KOPT-K1 (cell line): ENCODE data around the gene TNFRSF11A.

Experiments
- H3K27ac ChIP-seq: fragments of 200-600 bp; sonication (generic); 2 replicates; pipeline ENCODE4 v1.5.1; 2016; ENCODE audit warnings: antibody characterized with exemption, mild to moderate bottlenecking, low read depth, low read length; ENCODE audit not compliant: poor library complexity, severe bottlenecking
- H3K36me3 ChIP-seq: fragments of 200-600 bp; sonication (generic); 2 replicates; pipeline ENCODE4 v1.5.1; 2017; ENCODE audit warnings: antibody characterized with exemption, mild to moderate bottlenecking, low read length, moderate library complexity; ENCODE audit not compliant: insufficient read depth
- H3K9me3 ChIP-seq: fragments of 200-600 bp; sonication (generic); 2 replicates; pipeline ENCODE4 v1.5.1; 2017; ENCODE audit warnings: antibody characterized with exemption, low read length, mild to moderate bottlenecking; ENCODE audit not compliant: insufficient read depth, poor library complexity, severe bottlenecking

Gene TNFRSF11A

DNA sequence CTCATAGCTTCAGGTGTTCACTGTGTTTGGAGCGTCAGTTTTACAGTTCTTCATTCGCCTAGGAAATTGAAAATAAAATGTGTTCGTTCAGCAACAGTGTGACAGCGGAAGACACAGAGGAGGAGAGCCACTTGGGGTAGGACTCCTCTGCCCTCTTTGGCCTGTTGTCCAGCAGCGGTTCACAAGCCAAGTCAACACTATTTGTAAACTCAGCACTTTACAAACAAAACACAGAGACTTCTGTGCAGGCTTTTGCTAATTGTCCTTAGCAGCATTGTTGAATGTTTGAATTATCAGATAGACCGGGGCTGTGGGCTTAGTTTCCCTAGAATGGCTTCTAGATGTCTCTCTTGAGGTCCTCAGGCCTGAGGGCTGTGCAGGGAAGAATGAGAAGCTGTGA, 73.2 kb downstream of the TNFRSF11A start:
- Histone ChIP-seq H3K9me3 (no peaks in the 10 kb centered on the region), H3K27ac (no peak overlapping the region), H3K36me3 (no peaks in the 10 kb centered on the region)

GRCh38 chr18:62399276-62399675, 74.2 kb downstream of the TNFRSF11A start:
- Histone ChIP-seq H3K36me3 (no peaks in the 10 kb centered on the region), H3K9me3 (no peaks in the 10 kb centered on the region), H3K27ac (no peak overlapping the region)

DNA sequence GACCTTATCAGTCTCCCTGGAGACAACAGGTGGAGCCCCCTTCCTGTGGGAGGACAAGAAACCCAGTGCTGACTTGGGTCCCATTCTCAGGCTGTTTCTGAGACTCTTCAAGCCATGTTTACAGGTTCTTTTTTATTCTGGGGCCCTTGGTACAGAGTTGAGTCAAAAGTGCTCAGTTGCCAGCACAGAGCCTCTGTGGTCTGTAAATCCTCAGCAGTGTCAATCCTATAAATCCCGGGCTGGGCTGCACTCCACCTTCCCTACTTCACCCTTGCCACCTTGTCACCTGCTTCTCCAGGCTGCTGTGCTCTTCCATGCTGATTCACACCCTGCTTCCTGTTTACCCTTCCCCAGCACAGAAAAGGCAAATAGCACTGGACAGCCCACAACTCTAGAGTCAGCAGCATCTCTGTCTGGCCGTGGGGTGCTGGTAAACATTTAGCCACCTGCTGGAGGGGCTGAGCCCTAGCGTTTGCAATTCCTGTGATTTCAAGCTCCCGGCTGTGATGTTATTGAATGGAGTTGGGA, 74.7 kb downstream of the TNFRSF11A start:
- Histone ChIP-seq H3K9me3 (no peaks in the 10 kb centered on the region), H3K36me3 (no peaks in the 10 kb centered on the region), H3K27ac (no peak overlapping the region)

DNA sequence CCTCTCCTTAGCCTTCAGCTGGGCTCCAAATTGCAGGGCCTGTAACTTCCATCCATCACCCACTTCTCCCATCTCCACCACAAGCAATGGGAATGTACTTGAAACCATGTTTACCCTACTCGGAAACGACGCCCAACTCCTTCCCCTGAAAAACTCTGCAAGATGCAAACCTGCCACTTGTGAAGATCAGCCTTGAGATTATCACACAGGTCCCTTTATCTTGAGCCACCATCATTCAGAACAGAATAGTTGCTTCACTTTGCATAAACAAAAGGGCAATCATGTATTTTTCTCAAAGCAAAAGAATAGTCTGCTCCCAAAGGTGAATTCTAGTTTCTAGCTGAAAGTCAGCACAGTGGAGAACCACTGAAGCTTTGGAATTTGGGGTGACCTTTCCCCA, 75.8 kb downstream of the TNFRSF11A start:
- H3K27ac ChIP-seq = no peak overlapping the region
- no peaks in the 10 kb centered on the region for H3K36me3 ChIP-seq
- no peaks in the 10 kb centered on the region for H3K9me3 ChIP-seq

DNA sequence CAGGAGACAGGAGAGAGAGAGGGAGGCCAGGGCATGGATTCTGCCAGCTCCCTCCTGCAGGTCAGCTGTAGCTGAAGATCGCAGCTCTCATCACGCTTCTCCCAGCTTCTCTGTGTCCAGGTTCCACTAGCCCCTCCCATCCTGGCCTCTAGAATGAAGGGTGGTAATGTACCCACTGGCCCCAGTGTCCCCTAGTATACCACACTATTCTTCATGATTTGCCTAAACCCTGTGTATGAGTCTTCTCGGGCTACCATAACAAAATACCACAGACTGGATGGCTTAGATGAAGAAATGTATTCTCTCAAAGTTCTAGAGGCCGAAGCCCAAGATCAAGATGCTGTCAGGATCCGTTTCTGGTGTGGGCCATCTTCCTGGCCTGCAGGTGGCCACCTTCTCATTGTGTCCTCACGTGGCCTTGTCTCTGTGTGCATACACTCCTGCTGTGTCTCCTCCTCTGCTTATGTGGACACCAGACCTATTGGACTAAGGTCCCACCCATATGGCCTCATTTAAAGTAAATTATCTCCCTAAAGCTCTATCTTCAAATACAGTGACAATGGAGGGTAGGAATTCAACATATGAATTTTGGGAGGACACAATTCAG, 77.3 kb downstream of the TNFRSF11A start:
- no peaks in the 10 kb centered on the region for H3K36me3 ChIP-seq
- H3K9me3 ChIP-seq = no peaks in the 10 kb centered on the region
- no peak overlapping the region for H3K27ac ChIP-seq

- H3K9me3 ChIP-seq = no peaks in the 10 kb centered on the region
- no peak overlapping the region for H3K27ac ChIP-seq
Observed at GRCh38 chr18:62403120-62403519, 78.0 kb downstream of the TNFRSF11A start.

GRCh38 chr18:62404881-62405280, 79.8 kb downstream of the TNFRSF11A start:
- no peaks in the 10 kb centered on the region for H3K36me3 ChIP-seq
- no peak overlapping the region for H3K27ac ChIP-seq
- no peaks in the 10 kb centered on the region for H3K9me3 ChIP-seq

More at GRCh38 chr18:62403120-62403519, 78.0 kb downstream of the TNFRSF11A start:
- no peaks in the 10 kb centered on the region for H3K36me3 ChIP-seq

DNA sequence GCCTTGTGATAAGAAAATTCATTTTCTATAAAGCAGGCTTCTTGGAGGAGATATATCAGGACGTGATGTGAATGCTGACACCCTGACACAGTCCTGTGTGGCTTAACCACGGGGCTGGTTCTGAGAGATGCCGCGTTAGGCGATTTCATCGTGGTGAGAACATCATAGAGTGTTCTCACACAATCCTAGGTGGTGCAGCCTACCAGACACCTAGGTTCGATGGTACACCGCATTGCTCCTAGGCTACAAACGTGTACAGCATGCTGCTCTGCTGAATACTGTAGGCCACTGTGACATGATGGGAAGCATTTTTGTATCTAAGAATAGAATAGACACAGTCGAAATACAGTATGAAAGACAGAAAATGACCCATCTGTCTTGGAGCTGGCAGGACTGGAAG, 82.5 kb downstream of the TNFRSF11A start:
- H3K36me3 ChIP-seq = no peaks in the 10 kb centered on the region
- peaks cover 11% of the 10 kb centered on the region for H3K9me3 ChIP-seq
- H3K27ac ChIP-seq = no peak overlapping the region

DNA sequence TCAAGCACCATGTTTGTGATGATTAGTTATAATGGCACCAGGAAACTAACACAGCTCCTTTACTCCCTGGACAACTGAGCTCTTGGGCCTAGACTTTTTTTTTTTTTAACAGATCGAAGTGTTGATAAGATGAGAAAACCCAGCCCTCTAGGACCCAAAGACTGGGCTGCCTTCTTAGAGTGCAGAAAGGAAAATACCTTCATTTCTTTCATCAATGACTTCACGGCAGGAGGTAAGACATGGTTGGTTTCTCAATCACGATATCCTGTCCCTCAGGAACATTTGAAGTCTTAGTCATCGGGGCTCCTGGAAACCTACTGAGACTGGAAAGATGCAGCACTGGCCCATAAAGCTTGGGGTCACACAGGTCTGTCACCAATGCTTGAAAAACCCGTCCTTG, 84.7 kb downstream of the TNFRSF11A start:
- no peaks in the 10 kb centered on the region for H3K36me3 ChIP-seq
- H3K27ac ChIP-seq = no peak overlapping the region
- peaks cover 11% of the 10 kb centered on the region for H3K9me3 ChIP-seq

- no peaks in the 10 kb centered on the region for H3K36me3 ChIP-seq
- no peak overlapping the region for H3K27ac ChIP-seq
- peaks cover 11% of the 10 kb centered on the region for H3K9me3 ChIP-seq
Observed at GRCh38 chr18:62412231-62412979, 87.3 kb downstream of the TNFRSF11A start.

DNA sequence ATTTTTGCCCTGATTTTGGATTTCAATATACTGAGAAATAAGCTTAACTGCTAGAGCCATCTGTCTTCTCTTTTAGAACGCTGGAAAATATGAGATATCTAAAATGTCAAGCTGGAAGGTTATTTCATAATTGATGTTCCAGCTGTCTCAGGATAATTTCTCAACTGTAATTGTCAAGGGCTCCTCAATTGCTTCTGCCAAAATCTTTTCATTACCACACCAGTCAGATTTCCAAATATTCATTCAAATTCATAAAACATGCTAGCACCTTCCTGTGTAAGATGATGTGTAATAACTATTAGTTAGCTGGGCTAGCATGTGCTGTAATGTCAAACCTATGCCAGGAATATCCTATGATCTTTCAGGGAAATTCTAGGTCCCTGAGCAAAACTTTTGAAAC, 88.1 kb downstream of the TNFRSF11A start:
- Histone ChIP-seq H3K36me3 (no peaks in the 10 kb centered on the region), H3K27ac (no peak overlapping the region)

DNA sequence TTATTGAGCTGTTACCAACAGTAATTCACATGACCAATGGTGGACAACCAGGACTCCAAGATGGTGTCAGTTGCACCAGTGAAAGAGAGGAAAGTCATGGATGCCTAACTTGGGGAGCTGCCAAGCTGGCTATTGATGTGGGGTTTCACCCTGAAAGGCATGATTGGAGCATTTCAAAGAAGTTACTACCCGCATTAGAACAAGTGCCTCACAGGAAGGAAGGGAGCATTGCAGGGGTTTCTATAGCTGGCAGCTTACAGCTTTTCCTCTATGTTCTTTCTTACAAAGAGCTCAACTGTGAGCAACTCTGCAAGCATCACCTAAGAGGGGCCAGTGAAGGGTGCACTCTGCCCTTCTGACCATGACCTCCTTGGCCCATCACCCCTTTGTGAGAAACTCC, 93.1 kb downstream of the TNFRSF11A start:
- H3K27ac ChIP-seq = no peak overlapping the region
- H3K9me3 ChIP-seq = no peaks in the 10 kb centered on the region
- H3K36me3 ChIP-seq = no peaks in the 10 kb centered on the region

More for the DNA sequence above, 88.1 kb downstream of the TNFRSF11A start:
- peaks cover 11% of the 10 kb centered on the region for H3K9me3 ChIP-seq

DNA sequence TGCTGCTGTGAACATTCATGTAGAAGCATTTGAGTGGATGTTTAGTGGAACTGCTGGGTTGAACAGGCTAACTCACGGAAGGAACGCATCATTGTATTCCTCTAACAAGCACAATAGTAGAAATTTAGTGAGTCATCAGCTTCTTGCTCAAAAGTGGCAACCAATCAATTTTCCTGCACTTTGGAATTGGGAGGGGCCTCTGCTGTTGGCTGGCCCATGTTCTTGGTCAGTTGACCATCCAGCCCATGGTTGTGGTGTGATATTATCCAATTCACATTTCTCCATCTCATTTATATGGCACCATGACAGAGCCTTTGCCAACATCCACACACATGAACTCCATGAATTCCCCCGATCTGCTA, 95.0 kb downstream of the TNFRSF11A start:
- H3K36me3 ChIP-seq = no peaks in the 10 kb centered on the region
- no peak overlapping the region for H3K27ac ChIP-seq
- no peaks in the 10 kb centered on the region for H3K9me3 ChIP-seq

DNA sequence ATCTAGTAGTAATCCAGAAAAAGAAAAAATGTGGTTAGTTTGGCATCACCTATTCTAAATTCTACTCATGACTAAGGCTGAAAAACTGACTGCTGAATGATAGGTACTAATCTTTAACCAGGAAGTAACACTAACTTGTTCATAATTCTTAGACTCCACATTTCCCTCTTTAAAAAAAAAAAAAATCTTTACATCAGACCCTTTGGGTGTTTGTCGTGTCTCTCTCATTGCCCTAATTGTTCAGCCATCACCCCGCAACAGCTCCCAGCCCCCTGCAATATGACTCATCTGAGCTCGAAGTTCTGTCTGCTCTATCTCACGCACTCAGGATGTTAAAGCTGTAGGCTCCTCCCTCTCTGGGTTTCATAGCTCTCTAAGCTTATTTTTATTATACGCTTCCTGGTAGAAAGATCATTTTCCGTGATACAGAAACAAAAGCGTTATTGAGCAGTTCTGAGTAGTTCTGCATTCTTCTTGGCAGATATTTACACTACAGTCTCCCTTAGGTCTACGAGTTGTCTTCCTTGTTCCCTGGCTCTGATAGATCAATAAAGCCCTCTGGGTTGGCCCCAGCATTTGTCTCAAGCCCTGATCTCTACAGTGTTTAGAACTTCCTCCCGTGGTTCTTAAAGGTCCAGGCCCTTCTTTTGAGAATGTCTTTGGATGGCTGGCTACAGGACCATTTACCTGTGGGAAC, 95.6 kb downstream of the TNFRSF11A start:
- H3K36me3 ChIP-seq = no peaks in the 10 kb centered on the region
- no peaks in the 10 kb centered on the region for H3K9me3 ChIP-seq
- H3K27ac ChIP-seq = no peak overlapping the region

- no peaks in the 10 kb centered on the region for H3K36me3 ChIP-seq
- peaks cover 11% of the 10 kb centered on the region for H3K9me3 ChIP-seq
- H3K27ac ChIP-seq = no peak overlapping the region
Observed at GRCh38 chr18:62425465-62426190, 100.5 kb downstream of the TNFRSF11A start.
